ENCODE measurements around the gene RMI2. TPM values are rescaled to one million over a fixed set of nuclear protein-coding genes. Genes with fewer than 3 reads are reported as not detected.

Gene RMI2
- total and polyA plus RNA-seq, 9 of the 15 experiments (the other 6 are each of a cell fraction or from before 2014, with no cell fraction given) = 8.0 to 43.4 (median 32.5) TPM

- FAIRE-seq = no peak
- Histone ChIP-seq H3K9me3 (replicated peaks; ENCODE audit: control insufficient read depth, insufficient read depth, low read depth, low read length) (no peaks in the 10 kb centered on the region), H3K9ac (ENCODE audit: insufficient read depth in 1 of 2, low read depth in 2 of 2, low read length in 2 of 2) (no peak overlapping the region), H3K4me2 (ENCODE audit: insufficient read depth, low read length) (no peak overlapping the region), H3K4me3 (no peak overlapping the region), H3K36me3 (ENCODE audit: control insufficient read depth, insufficient read depth, low read length) (no peaks in the 10 kb centered on the region), H3K4me1 (replicated peaks in 1 of 2; ENCODE audit: control insufficient read depth in 2 of 2, insufficient read depth in 2 of 2, low read length in 2 of 2) (peaks cover 0 to 21% of the 10 kb centered on the region in 2 experiments; a peak in 2 of 5 replicates), H3K27ac (ENCODE audit: extremely low read depth, low read depth, low read length) (no peak overlapping the region), H3K79me2 (ENCODE audit: control insufficient read depth, insufficient read depth, low read length) (no peaks in the 10 kb centered on the region), H2AFZ (ENCODE audit: low read depth, low read length) (no peak overlapping the region), H3K27me3 (ENCODE audit: control insufficient read depth in 2 of 2, insufficient read depth in 2 of 2, low read length in 2 of 2) (peaks cover 13 to 71% of the 10 kb centered on the region in 2 experiments; a peak in 4 of 5 replicates), H3K9me1 (ENCODE audit: control insufficient read depth, insufficient read depth, low read length) (no peaks in the 10 kb centered on the region), H4K20me1 (replicated peaks; ENCODE audit: control insufficient read depth, insufficient read depth, low read length) (peaks cover 11% of the 10 kb centered on the region)
- no peak for DNase-seq (ENCODE audit: extremely low read depth in 1 of 4, low spot score in 3 of 4)
- no TSS peak for BruUV-seq (replicated peaks)
- intact Hi-C loops (cut with micrococcal nuclease) (no loop called here), in situ Hi-C loops (cut with MboI) (no loop called here)
- 37% methylated on average over 7 of the region's 11 CpGs for WGBS (ENCODE audit: insufficient coverage, low coverage, missing lambda C conversion rate)
- POLR2A ChIA-PET = interaction anchor here (0.9 kb wide), 1 partner anchor 489 kb away, joined by 3 read pairs; no protein-coding TSS in a partner anchor
- no peak for ATAC-seq
- TF ChIP-seq ELF1 (tag; IDR thresholded peaks at IDR 0.05) = no peak
- no peak for TF ChIP-seq PHB2 (IDR thresholded peaks at IDR 0.05; ENCODE audit: low read depth)
- TF ChIP-seq ZNF277 (CRISPR knock-in tag; IDR thresholded peaks at IDR 0.05; ENCODE audit: borderline replicate concordance) = no peak
- TF ChIP-seq SIX5 (IDR thresholded peaks at IDR 0.05; ENCODE audit: borderline replicate concordance in 1 of 2, insufficient read depth in 1 of 2, low read depth in 1 of 2, low read length in 2 of 2) = no peak
- TF ChIP-seq TARDBP (IDR thresholded peaks at IDR 0.05) = no peak
- no peak for TF ChIP-seq ZNF146 (CRISPR knock-in tag; IDR thresholded peaks at IDR 0.05; ENCODE audit: unreplicated experiment)
- no peak for TF ChIP-seq ZNF347 (CRISPR knock-in tag; IDR thresholded peaks at IDR 0.05; ENCODE audit: low read depth)
- TF ChIP-seq ZNF354B (CRISPR knock-in tag; IDR thresholded peaks at IDR 0.05) = no peak
- CTCF ChIA-PET (ENCODE audit: low intra/inter-chr PET ratio) = no interaction called here
These were observed 48.1 kb downstream of the RMI2 start for GRCh38 chr16:11393366-11393765.
